OCI-LY7 (cell line): ENCODE measurements around the gene CDK5RAP3. TPM values are rescaled to one million over a fixed set of nuclear protein-coding genes. Genes with fewer than 3 reads are reported as not detected.
A peak's percentile ranks its signal among the peaks of the same experiment; 100 is the strongest.

Experiments used
- BruUV-seq: library from RNA; stranded (reverse); fragments of 400-500 nt; replicated peaks from 2 replicates; lab custom pipeline; 2021; lab: Mats Ljungman, UMichigan
- CTCF ChIA-PET: fragments of 300-600 bp; sonication (Branson Sonifier 250); formaldehyde crosslinking; loops from one replicate; lab custom pipeline; 2022; ENCODE audit warnings: antibody characterized with exemption; ENCODE audit not compliant: unreplicated experiment; lab: Charles Lee
- POLR2A ChIA-PET: fragments of 300-600 bp; sonication (Branson Sonifier 250); formaldehyde crosslinking; loops from one replicate; lab custom pipeline; 2022; ENCODE audit warnings: antibody characterized with exemption; lab: Charles Lee
- DNase-seq: peaks from one replicate; pipeline ENCODE4 v3.0.0-alpha.2; 2015; ENCODE audit warnings: low spot score
- H2AFZ ChIP-seq: fragments of 200-600 bp; sonication (generic), shearing (Covaris generic); 2 replicates; pipeline ENCODE4 v1.6.1; 2014; ENCODE audit warnings: mild to moderate bottlenecking, antibody characterized with exemption, low read length, moderate library complexity
- H3K27ac ChIP-seq: fragments of 200-600 bp; sonication (generic); 2 replicates; pipeline ENCODE4 v1.5.1; 2014; ENCODE audit warnings: mixed run types, low read depth, mild to moderate bottlenecking, moderate library complexity, low read length, inconsistent platforms; ENCODE audit not compliant: poor library complexity, severe bottlenecking
- H3K36me3 ChIP-seq: fragments of 200-600 bp; sonication (generic); 2 replicates; pipeline ENCODE4 v1.6.1; 2014; ENCODE audit warnings: mild to moderate bottlenecking, antibody characterized with exemption, low read length, moderate library complexity, mixed read lengths; ENCODE audit not compliant: insufficient read depth
- H3K4me1 ChIP-seq: fragments of 200-600 bp; sonication (generic); 2 replicates; pipeline ENCODE4 v1.5.1; 2014; ENCODE audit warnings: mild to moderate bottlenecking, low read length; ENCODE audit not compliant: insufficient read depth, poor library complexity, severe bottlenecking
- H3K4me2 ChIP-seq: fragments of 200-600 bp; sonication (generic); 2 replicates; pipeline ENCODE4 v1.6.1; 2014; ENCODE audit warnings: mild to moderate bottlenecking, low read length
- H3K4me3 ChIP-seq: fragments of 200-600 bp; sonication (generic); 2 replicates; pipeline ENCODE4 v1.5.1; 2014; ENCODE audit warnings: mild to moderate bottlenecking, low read depth, low read length; ENCODE audit not compliant: poor library complexity, severe bottlenecking
- H3K79me2 ChIP-seq: fragments of 200-600 bp; sonication (generic); 2 replicates; pipeline ENCODE4 v1.6.1; 2016; ENCODE audit warnings: low read depth, mild to moderate bottlenecking, low read length, moderate library complexity, mixed read lengths; ENCODE audit not compliant: insufficient read depth
- H3K9me2 ChIP-seq: fragments of 200-600 bp; sonication (generic); 2 replicates; pipeline ENCODE4 v1.6.1; 2016; ENCODE audit warnings: mild to moderate bottlenecking, low read length, mixed read lengths; ENCODE audit not compliant: insufficient read depth
- H3K9me3 ChIP-seq: fragments of 200-600 bp; sonication (generic); 2 replicates; pipeline ENCODE4 v1.6.1; 2014; ENCODE audit warnings: mild to moderate bottlenecking, mixed run types, low read length, mixed read lengths
- H4K20me1 ChIP-seq: fragments of 200-600 bp; sonication (generic); 2 replicates; pipeline ENCODE4 v1.6.1; 2014; ENCODE audit warnings: mild to moderate bottlenecking, antibody characterized with exemption, low read length, moderate library complexity, mixed read lengths; ENCODE audit not compliant: insufficient read depth
- CTCF ChIP-seq: fragments of 200-600 bp; sonication (generic); conservative IDR thresholded peaks from 2 replicates; pipeline ENCODE4 v1.5.1; 2014; ENCODE audit warnings: mild to moderate bottlenecking, antibody characterized with exemption, low read length, moderate library complexity, mixed read lengths
- EZH2phosphoT487 ChIP-seq: fragments of 200-600 bp; sonication (generic); IDR thresholded peaks from 2 replicates; pipeline ENCODE4 v1.6.1; 2018; ENCODE audit warnings: low read depth, borderline replicate concordance, mild to moderate bottlenecking, mixed run types, antibody characterized with exemption, low read length, moderate library complexity, mixed read lengths
- intact Hi-C: fragments of 100-400 bp; cut with micrococcal nuclease; formaldehyde crosslinking; loops from one replicate; pipeline ENCODE4 v1.10.0; 2022; ENCODE audit not compliant: unreplicated experiment
- total RNA-seq, 2 experiments: library from RNA; depleted of rRNA in 1 of 2; stranded (reverse); fragments of >200 nt in 1 of 2; shearing (Covaris generic) in 1 of 2; gene quantifications; 2 replicates each; pipeline ENCODE4 v1.2.3, GENCODE V29; 2014 to 2022

CDK5RAP3 gene
- total RNA-seq, 2 experiments from 2014 or later = 241 to 256 TPM

GRCh38 chr17:48025040-48025903 is 54.4 kb downstream of the CDK5RAP3 start:
- H3K79me2 ChIP-seq = no peaks in the 10 kb centered on the region
- intact Hi-C loops = loop anchor here (1.0 to 5.0 kb wide), 4 partner anchors 24 to 592 kb away; partner anchors contain the start of genes CBX1, HOXB8 and NFE2L1
- ChIA-PET POLR2A (interaction anchor here (0.6 kb wide), 2 partner anchors 27 to 1970 kb away, joined by 3 read pairs; no protein-coding TSS in a partner anchor), CTCF (interaction anchor here (0.7 to 1.4 kb wide), 6 partner anchors 29 to 122 kb away, joined by 3 to 4 read pairs (median 3); no protein-coding TSS in a partner anchor)
- no peaks in the 10 kb centered on the region for H4K20me1 ChIP-seq
- no peaks in the 10 kb centered on the region for H3K9me3 ChIP-seq
- no peak for TF ChIP-seq EZH2phosphoT487
- peak; percentile 82 for TF ChIP-seq CTCF
- no TSS peak for BruUV-seq
- DNase-seq = peak; percentile 97
- no peaks in the 10 kb centered on the region for H3K9me2 ChIP-seq
- H3K27ac ChIP-seq = no peak overlapping the region
- H3K36me3 ChIP-seq = no peaks in the 10 kb centered on the region
- peak overlapping the region; percentile 84 for H3K4me2 ChIP-seq
- peaks cover 32% of the 10 kb centered on the region for H3K4me1 ChIP-seq
- peak overlapping the region; percentile 76; the same call in 1 of the 2 replicates for H2AFZ ChIP-seq
- H3K4me3 ChIP-seq = peak overlapping the region; percentile 64

- ChIA-PET CTCF (interaction anchor here (0.7 to 1.4 kb wide), 4 partner anchors 29 to 109 kb away, joined by 3 to 4 read pairs (median 4); no protein-coding TSS in a partner anchor), POLR2A (interaction anchor here (0.6 to 1.5 kb wide), 2 partner anchors 22 to 26 kb away, joined by 3 to 4 read pairs; partner anchors contain the start of gene NFE2L1)
- BruUV-seq = no TSS peak
- H3K36me3 ChIP-seq = no peaks in the 10 kb centered on the region
- no peak for DNase-seq
- H3K4me1 ChIP-seq = peaks cover 32% of the 10 kb centered on the region
- H3K4me3 ChIP-seq = peak overlapping the region; percentile 64
- H3K27ac ChIP-seq = no peak overlapping the region
- H3K4me2 ChIP-seq = peak overlapping the region; percentile 71
- TF ChIP-seq EZH2phosphoT487 (no peak), CTCF (no peak)
- H3K9me2 ChIP-seq = no peaks in the 10 kb centered on the region
- H3K79me2 ChIP-seq = no peaks in the 10 kb centered on the region
- H2AFZ ChIP-seq = no peak overlapping the region; the same call in 1 of the 2 replicates
- H4K20me1 ChIP-seq = no peaks in the 10 kb centered on the region
- intact Hi-C loops = loop anchor here (1.0 to 5.0 kb wide), 5 partner anchors 23 to 591 kb away; partner anchors contain the start of genes CBX1, HOXB8 and NFE2L1
- H3K9me3 ChIP-seq = no peaks in the 10 kb centered on the region
These were observed 55.1 kb downstream of the CDK5RAP3 start for GRCh38 chr17:48025904-48026501.
